ENCODE data around the gene APCS. TPM values are rescaled to one million over a fixed set of nuclear protein-coding genes. Genes with fewer than 3 reads are reported as not detected.

APCS gene
- total and polyA plus RNA-seq, 8 donors = not detected

DNA sequence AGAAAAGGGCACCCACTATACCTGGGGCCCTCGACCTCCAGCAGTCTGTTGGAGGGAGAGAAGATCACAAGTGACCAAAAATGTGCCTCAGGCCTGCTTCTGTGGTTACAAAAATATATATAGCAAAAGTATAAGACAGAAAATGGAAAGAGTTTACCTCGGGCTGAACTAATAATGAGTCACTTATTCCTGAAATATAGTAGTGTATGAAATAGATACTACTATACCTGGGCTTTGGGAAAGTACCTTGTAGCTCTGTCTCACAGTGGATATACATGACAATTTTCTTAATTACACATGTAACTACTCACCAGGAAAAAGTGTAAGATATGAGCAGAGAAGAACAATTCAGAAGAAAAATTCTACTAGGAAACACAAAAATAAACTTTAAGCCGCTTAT lies 7.3 kb upstream of the APCS start:
- Histone ChIP-seq H3K27ac (no peak overlapping the region), H3K9me3 (no peaks in the 10 kb centered on the region), H3K36me3 (no peaks in the 10 kb centered on the region), H3K4me1 (no peaks in the 10 kb centered on the region), H3K4me3 (no peak overlapping the region), H3K27me3 (no peaks in the 10 kb centered on the region)
- DNase-seq = no peak
- intact Hi-C loops (cut with DNase I; ENCODE audit: low total_unique reads) = no loop called here
- TF ChIP-seq POLR2AphosphoS5 (IDR thresholded peaks at IDR 0.05) (no peak), EP300 (IDR thresholded peaks at IDR 0.05) (no peak), POLR2A (IDR thresholded peaks at IDR 0.05) (no peak)
- TF ChIP-seq, protein P1, sequence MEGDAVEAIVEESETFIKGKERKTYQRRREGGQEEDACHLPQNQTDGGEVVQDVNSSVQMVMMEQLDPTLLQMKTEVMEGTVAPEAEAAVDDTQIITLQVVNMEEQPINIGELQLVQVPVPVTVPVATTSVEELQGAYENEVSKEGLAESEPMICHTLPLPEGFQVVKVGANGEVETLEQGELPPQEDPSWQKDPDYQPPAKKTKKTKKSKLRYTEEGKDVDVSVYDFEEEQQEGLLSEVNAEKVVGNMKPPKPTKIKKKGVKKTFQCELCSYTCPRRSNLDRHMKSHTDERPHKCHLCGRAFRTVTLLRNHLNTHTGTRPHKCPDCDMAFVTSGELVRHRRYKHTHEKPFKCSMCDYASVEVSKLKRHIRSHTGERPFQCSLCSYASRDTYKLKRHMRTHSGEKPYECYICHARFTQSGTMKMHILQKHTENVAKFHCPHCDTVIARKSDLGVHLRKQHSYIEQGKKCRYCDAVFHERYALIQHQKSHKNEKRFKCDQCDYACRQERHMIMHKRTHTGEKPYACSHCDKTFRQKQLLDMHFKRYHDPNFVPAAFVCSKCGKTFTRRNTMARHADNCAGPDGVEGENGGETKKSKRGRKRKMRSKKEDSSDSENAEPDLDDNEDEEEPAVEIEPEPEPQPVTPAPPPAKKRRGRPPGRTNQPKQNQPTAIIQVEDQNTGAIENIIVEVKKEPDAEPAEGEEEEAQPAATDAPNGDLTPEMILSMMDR (IDR thresholded peaks at IDR 0.05) = no peak
- 51 to 65% (median 62%) methylated on average over 3 of the region's 3 CpGs for WGBS, 5 donors

DNA sequence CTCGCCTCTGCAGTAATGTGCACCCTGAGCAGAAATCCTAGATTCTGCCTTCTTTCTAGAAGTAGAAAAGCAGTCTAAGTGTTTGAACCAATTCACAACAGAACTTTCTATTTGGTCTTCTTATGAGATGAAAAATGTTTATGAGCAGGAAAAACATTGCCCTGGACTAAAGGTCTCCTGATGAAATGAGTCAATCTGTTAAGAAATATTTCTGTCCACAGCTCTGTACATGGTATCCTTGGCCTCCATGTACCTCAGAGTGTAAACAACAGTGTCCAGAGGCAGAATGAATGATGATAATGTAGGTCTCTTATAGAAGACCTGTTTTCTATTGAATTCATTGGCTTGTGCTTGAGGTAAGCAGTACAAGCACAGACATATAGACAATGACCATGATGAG lies 6.2 kb upstream of the APCS start:
- Histone ChIP-seq H3K9me3 (no peaks in the 10 kb centered on the region), H3K36me3 (no peaks in the 10 kb centered on the region), H3K27ac (no peak overlapping the region), H3K4me3 (no peak overlapping the region), H3K27me3 (no peaks in the 10 kb centered on the region), H3K4me1 (no peaks in the 10 kb centered on the region)
- 78 to 87% (median 79%) methylated on average over 1 of the region's 1 CpG for WGBS, 5 donors
- intact Hi-C loops (cut with DNase I; ENCODE audit: low total_unique reads) = no loop called here
- TF ChIP-seq POLR2AphosphoS5 (IDR thresholded peaks at IDR 0.05) = no peak
- no peak for DNase-seq

DNA sequence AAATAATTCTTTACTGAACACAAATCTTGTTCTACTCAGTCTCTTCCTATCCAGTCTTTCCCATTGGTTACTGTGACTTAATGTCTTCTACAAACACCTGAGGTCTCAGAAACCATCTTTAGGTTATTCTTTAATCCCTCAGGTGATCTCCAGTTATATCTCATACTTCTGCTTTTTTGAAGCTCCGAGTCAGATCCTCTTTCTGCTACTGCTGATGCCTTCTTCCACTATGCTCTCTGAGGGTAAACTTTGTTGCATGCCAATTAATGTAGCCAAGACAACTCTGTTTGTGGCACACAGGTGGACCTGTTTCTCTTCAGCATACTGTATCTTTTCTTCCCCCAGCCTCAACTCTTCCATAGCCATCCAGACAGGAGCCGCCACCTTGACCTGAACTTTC lies 3.1 kb upstream of the APCS start:
- WGBS, 5 donors = 73 to 82% (median 73%) methylated on average over 2 of the region's 2 CpGs
- intact Hi-C loops (cut with DNase I; ENCODE audit: low total_unique reads) = no loop called here
- no peak for TF ChIP-seq POLR2AphosphoS5 (IDR thresholded peaks at IDR 0.05)
- TF ChIP-seq POLR2A (IDR thresholded peaks at IDR 0.05) = no peak
- TF ChIP-seq EP300 (IDR thresholded peaks at IDR 0.05) = no peak
- TF ChIP-seq, protein P1 (IDR thresholded peaks at IDR 0.05) = no peak
- Histone ChIP-seq H3K9me3 (no peaks in the 10 kb centered on the region), H3K4me3 (no peak overlapping the region), H3K36me3 (no peaks in the 10 kb centered on the region), H3K27ac (no peak overlapping the region), H3K27me3 (no peaks in the 10 kb centered on the region), H3K4me1 (no peaks in the 10 kb centered on the region)
- DNase-seq = no peak

DNA sequence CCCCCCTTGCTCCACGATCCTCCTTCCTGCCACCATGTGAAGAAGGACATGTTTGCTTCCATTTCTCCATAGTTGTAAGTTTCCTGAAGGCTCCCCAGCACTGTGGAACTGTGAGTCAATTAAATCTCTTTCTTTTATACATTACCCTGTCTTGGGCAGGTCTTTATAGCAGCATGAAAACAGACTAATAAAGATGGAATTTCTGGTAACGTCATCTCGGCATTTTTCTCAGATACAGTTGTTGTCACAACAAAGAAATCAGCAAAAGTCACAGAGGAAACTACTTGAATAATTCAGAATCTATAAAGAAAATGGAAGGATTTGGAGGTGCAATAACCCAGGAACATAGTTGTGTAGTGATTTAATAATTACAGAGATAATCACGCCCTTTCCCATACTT lies 4.4 kb downstream of the APCS start:
- no peaks in the 10 kb centered on the region for H3K27me3 ChIP-seq
- H3K27ac ChIP-seq = no peak overlapping the region
- H3K36me3 ChIP-seq = no peaks in the 10 kb centered on the region
- no peak overlapping the region for H3K4me3 ChIP-seq
- intact Hi-C loops (cut with DNase I; ENCODE audit: low total_unique reads) = no loop called here
- H3K9me3 ChIP-seq = no peaks in the 10 kb centered on the region
- no peaks in the 10 kb centered on the region for H3K4me1 ChIP-seq
- TF ChIP-seq POLR2A (IDR thresholded peaks at IDR 0.05) = no peak
- TF ChIP-seq, protein P1 (IDR thresholded peaks at IDR 0.05) = no peak
- TF ChIP-seq POLR2AphosphoS5 (IDR thresholded peaks at IDR 0.05) = no peak
- no peak for TF ChIP-seq EP300 (IDR thresholded peaks at IDR 0.05)
- 79 to 89% (median 87%) methylated on average over 4 of the region's 4 CpGs for WGBS, 5 donors
- DNase-seq = no peak

DNA sequence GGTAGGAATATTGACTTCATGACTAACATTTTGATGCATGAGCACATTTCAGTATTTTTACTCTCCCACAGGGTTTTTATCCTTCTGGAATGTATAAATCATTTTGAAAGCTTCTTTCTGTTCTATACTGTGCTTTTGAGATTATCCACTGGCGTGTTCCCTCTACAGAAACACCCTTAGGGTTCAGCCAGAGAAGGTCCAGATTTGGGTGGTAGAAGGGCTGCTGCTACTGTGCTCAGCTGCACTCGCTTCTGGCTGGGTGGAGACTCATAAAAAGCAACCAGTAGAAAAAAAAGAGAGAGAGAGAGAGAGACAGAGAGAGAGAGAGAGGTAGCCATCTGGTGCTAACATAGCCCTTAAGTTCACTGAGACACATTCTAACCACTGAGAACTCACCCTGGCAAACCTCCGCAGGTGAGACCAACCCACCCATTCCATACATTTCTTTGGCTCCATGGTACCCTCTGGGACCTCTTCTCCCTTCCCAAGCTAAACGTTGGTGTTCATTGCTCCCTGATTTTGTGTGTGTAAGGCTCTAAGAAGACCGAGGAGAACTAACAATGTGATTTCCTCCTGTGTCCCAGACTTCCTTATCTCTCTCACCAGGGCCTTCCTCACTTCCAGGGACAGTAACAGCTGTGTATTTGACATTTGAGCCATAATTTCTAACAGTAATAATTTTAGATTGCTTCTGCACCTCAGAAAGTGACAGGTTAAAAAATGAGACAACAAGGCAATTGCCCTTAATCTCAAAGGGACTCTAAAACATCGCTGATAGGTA lies 7.2 kb downstream of the APCS start:
- 44 to 50% (median 48%) methylated on average over 6 of the region's 6 CpGs for WGBS, 5 donors
- Histone ChIP-seq H3K9me3 (no peaks in the 10 kb centered on the region), H3K4me1 (no peaks in the 10 kb centered on the region), H3K27me3 (no peaks in the 10 kb centered on the region), H3K36me3 (no peaks in the 10 kb centered on the region), H3K4me3 (no peak overlapping the region), H3K27ac (no peak overlapping the region)
- no peak for DNase-seq
- TF ChIP-seq, protein P1 (IDR thresholded peaks at IDR 0.05) = no peak
- TF ChIP-seq POLR2A (IDR thresholded peaks at IDR 0.05) (no peak), EP300 (IDR thresholded peaks at IDR 0.05) (no peak), POLR2AphosphoS5 (IDR thresholded peaks at IDR 0.05) (no peak)
- intact Hi-C loops (cut with DNase I; ENCODE audit: low total_unique reads) = no loop called here

Data from stomach (tissue), 9 donors.